Left ventricle myocardium inferior (tissue), 1 donor: ENCODE results near the gene HDDC2. TPM values are rescaled to one million over a fixed set of nuclear protein-coding genes. Genes with fewer than 3 reads are reported as not detected.

ENCODE experiments used
- DNase-seq: peaks from one replicate; pipeline ENCODE4 v3.0.0-alpha.2; 2020
- H3K27ac ChIP-seq: fragments of 200-600 bp; replicated peaks from 2 replicates; pipeline ENCODE4 v1.8.0; 2021
- H3K27me3 ChIP-seq: fragments of 200-600 bp; 2 replicates; pipeline ENCODE4 v1.8.0; 2021; ENCODE audit warnings: low read depth
- H3K36me3 ChIP-seq: fragments of 200-600 bp; 2 replicates; pipeline ENCODE4 v1.8.0; 2021
- H3K4me1 ChIP-seq: fragments of 200-600 bp; 2 replicates; pipeline ENCODE4 v1.8.0; 2021
- H3K4me3 ChIP-seq: fragments of 200-600 bp; 2 replicates; pipeline ENCODE4 v1.8.0; 2021; ENCODE audit warnings: mild to moderate bottlenecking, moderate library complexity
- H3K9me3 ChIP-seq: fragments of 200-600 bp; replicated peaks from 2 replicates; pipeline ENCODE4 v1.8.0; 2021
- intact Hi-C: fragments of 100-400 bp; cut with micrococcal nuclease; formaldehyde crosslinking; loops from one replicate; pipeline ENCODE4 v1.11.0; 2022
- total RNA-seq: library from RNA; stranded (reverse); fragmentation: NEBNext Ultra II Directional; extraction: Animal tissue kit (Norgen Biotek cat#: 25700); gene quantifications from one replicate; pipeline ENCODE4 v1.2.1, GENCODE V29; 2021
- TF ChIP-seq, protein P1 (sequence below): fragments of 200-600 bp; IDR thresholded peaks from 2 replicates; pipeline ENCODE4 v1.8.0; 2021; ENCODE audit warnings: antibody characterized with exemption, mild to moderate bottlenecking, borderline replicate concordance
- donor health status: DM: no; HTN: yes; CAD: no; lungs with severe emphysema.

The HDDC2 gene
- total RNA-seq, 1 donor from 2014 or later = 87.9 TPM

GRCh38 chr6:125250511-125250910 is 51.3 kb downstream of the HDDC2 start:
- Histone ChIP-seq H3K4me1 (peaks cover 8% of the 10 kb centered on the region), H3K27me3 (no peaks in the 10 kb centered on the region), H3K36me3 (no peaks in the 10 kb centered on the region), H3K4me3 (no peak overlapping the region), H3K9me3 (no peaks in the 10 kb centered on the region), H3K27ac (no peak overlapping the region)
- no peak for DNase-seq
- TF ChIP-seq, protein P1, sequence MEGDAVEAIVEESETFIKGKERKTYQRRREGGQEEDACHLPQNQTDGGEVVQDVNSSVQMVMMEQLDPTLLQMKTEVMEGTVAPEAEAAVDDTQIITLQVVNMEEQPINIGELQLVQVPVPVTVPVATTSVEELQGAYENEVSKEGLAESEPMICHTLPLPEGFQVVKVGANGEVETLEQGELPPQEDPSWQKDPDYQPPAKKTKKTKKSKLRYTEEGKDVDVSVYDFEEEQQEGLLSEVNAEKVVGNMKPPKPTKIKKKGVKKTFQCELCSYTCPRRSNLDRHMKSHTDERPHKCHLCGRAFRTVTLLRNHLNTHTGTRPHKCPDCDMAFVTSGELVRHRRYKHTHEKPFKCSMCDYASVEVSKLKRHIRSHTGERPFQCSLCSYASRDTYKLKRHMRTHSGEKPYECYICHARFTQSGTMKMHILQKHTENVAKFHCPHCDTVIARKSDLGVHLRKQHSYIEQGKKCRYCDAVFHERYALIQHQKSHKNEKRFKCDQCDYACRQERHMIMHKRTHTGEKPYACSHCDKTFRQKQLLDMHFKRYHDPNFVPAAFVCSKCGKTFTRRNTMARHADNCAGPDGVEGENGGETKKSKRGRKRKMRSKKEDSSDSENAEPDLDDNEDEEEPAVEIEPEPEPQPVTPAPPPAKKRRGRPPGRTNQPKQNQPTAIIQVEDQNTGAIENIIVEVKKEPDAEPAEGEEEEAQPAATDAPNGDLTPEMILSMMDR = no peak
- intact Hi-C loops = no loop called here

DNA sequence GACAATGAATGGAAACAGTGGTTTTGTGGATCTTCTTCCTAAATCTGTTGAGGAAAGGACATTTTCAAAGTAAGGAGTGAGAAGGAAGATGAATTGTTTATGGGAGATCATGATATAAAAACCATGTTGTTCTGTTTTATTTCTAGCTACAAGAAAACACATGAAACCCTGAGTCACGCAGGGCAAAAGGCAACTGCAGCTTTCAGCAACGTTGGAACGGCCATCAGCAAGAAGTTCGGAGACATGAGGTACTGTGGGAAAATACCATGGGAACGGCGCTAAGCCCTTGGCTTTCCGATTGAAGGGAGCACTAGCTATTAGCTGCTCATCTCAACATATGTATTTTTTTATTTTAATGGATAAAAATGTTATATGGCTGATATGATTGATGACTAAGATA is 53.6 kb downstream of the HDDC2 start:
- peaks cover 6% of the 10 kb centered on the region for H3K9me3 ChIP-seq
- intact Hi-C loops = no loop called here
- no peaks in the 10 kb centered on the region for H3K27me3 ChIP-seq
- peaks cover 13% of the 10 kb centered on the region for H3K4me1 ChIP-seq
- no peak for DNase-seq
- TF ChIP-seq, protein P1 = no peak
- no peak overlapping the region for H3K4me3 ChIP-seq
- no peak overlapping the region for H3K27ac ChIP-seq
- no peaks in the 10 kb centered on the region for H3K36me3 ChIP-seq

GRCh38 chr6:125246566-125246965 is 55.2 kb downstream of the HDDC2 start:
- Histone ChIP-seq H3K27me3 (no peaks in the 10 kb centered on the region), H3K36me3 (no peaks in the 10 kb centered on the region), H3K9me3 (peaks cover 20% of the 10 kb centered on the region), H3K4me1 (peaks cover 13% of the 10 kb centered on the region), H3K27ac (no peak overlapping the region), H3K4me3 (no peak overlapping the region)
- DNase-seq = no peak
- TF ChIP-seq, protein P1 = no peak
- intact Hi-C loops = no loop called here

GRCh38 chr6:125245523-125246264 is 56.1 kb downstream of the HDDC2 start:
- intact Hi-C loops = no loop called here
- Histone ChIP-seq H3K4me1 (peaks cover 13% of the 10 kb centered on the region), H3K9me3 (peaks cover 29% of the 10 kb centered on the region), H3K4me3 (no peak overlapping the region), H3K36me3 (no peaks in the 10 kb centered on the region), H3K27ac (no peak overlapping the region), H3K27me3 (no peaks in the 10 kb centered on the region)
- DNase-seq = no peak
- TF ChIP-seq, protein P1 = no peak

- intact Hi-C loops = no loop called here
- Histone ChIP-seq H3K4me1 (peaks cover 13% of the 10 kb centered on the region), H3K36me3 (no peaks in the 10 kb centered on the region), H3K27me3 (no peaks in the 10 kb centered on the region), H3K4me3 (no peak overlapping the region), H3K9me3 (peaks cover 35% of the 10 kb centered on the region), H3K27ac (no peak overlapping the region)
- no peak for DNase-seq
- TF ChIP-seq, protein P1 = no peak
Measured at GRCh38 chr6:125245109-125245508, 56.7 kb downstream of the HDDC2 start.
